Stimulated activated CD4-positive, alpha-beta T cell treated with anti-CD3 and anti-CD28 coated beads, TNF-alpha, amount 100 ng/mL, for 48 hours (primary cell): Measurements from ENCODE around the gene CFAP206.
"Not testable (repeated sequence)": the region's sequence is repeated elsewhere in the genome, so short reads cannot be mapped to it uniquely, and the experiment has no call there.

Experiments
- DNase-seq, 3 donors: peaks; one replicate each; pipeline ENCODE4 v3.0.0-alpha.2; 2020; ENCODE audit warnings: low read depth in 3 of 3

The CFAP206 gene

DNA sequence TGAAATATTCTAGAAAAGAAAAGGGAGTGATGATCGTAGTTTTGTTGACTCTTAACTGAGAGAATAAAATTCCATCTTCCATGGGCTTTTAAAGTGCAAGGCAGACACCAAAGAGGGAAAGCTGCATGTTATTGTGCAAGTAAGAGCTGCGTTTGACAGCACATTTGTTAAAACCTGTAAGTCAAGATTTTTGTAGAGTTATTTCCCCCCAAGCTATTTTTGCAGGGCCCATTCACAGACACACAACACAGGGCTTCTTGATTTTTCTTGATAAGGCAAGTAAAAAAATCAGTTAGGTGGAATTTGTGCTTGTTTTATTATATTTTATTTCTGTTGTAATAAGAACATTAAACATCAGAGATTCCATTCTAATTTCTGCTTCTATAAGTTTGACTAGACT, 13.8 kb downstream of the CFAP206 start:
- DNase-seq = no peak

DNA sequence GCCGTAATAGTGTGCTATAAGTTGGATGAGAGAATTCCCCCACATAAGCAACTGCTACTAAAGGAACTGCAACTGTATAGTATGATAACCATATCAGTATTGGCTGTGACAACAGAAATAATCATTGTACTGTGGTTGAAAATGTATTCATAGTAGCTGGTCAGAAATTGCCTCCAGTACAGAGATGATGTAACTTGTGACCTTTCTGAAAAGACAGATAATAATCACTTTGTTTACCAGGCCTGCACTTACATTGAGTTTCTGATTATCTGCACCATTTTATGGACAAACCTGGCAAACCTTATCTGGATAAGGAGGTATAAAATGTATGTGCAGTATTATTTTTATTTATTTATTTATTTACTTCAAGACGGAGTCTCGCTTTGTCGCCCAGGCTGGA, 19.0 kb downstream of the CFAP206 start:
- no peak for DNase-seq

- no peak for DNase-seq
Measured at GRCh38 chr6:87430499-87430898, 22.7 kb downstream of the CFAP206 start.

- no peak for DNase-seq
Measured at GRCh38 chr6:87431263-87431662, 23.5 kb downstream of the CFAP206 start.

DNA sequence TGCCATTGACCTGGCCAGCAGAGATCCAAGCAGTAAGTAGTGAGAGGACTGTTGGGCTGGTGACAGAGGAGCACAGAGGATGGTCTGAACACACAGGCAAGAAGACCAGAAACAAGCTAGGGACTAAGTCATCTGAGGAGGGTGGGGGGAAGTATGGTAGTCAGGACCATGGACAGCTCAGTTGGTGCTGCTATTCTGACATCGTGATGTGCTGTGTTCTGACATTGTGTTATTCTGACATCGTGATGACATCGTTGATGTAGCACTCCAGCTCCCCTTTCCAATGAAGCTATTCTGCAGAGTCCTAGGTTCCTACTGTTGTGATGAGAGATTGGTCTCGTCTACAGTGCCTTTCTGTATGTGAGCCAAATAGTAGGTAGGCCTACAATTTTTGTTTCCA, 28.7 kb downstream of the CFAP206 start:
- DNase-seq = peak in 2 of 3 donors; percentile 3 to 19

GRCh38 chr6:87441711-87442110, 33.9 kb downstream of the CFAP206 start:
- DNase-seq = no peak

DNA sequence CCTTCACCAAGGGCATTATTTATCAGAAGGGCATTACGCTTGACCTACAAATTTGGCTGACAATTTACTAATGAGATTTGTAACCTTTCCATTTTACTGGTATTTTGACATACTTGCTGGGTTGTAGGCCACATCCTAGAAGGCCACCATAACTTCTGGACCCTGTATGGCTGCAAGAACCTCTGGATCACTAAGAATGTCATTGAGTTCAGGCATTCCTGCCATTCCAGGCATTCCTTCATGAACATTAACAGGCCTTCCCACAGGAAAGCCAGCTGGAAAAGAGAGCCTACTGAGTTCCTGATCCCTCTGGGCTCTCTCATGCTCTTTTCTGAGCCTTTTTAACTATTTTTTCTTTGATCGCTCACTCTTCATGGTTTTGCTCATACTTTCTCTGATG, 36.6 kb downstream of the CFAP206 start:
- DNase-seq = no peak

DNA sequence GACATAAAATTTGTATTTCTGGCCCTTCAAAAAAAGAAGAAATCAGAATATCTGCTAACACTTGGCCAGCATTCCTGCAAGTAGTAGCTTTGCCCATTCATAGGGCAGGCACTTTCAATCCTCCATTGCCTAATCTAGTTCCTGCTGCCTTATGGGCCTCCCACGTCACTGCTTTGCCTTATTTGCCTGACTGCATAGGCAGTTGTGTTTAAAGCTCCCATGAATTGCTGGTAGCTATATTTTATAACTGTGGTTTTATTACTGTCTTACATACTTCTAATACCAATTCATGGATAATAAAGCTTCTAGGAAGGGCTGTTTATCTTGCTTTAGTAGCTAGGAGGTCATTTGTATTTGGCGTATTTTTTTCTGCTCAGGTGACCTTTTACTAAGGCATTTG, 57.3 kb downstream of the CFAP206 start:
- no peak for DNase-seq

- peak; percentile 68 to 77 (median 72) for DNase-seq
Measured at GRCh38 chr6:87472525-87473418, 65.0 kb downstream of the CFAP206 start, which contains the start of gene SLC35A1. Gene SLC35A1, plus strand, starts transcription at chr6:87472974. Its CDS starts 30 bp downstream, at chr6:87473004.

- DNase-seq = peak in 2 of 3 donors; percentile 34 to 48
Measured at GRCh38 chr6:87473419-87473903, 65.7 kb downstream of the CFAP206 start.

DNA sequence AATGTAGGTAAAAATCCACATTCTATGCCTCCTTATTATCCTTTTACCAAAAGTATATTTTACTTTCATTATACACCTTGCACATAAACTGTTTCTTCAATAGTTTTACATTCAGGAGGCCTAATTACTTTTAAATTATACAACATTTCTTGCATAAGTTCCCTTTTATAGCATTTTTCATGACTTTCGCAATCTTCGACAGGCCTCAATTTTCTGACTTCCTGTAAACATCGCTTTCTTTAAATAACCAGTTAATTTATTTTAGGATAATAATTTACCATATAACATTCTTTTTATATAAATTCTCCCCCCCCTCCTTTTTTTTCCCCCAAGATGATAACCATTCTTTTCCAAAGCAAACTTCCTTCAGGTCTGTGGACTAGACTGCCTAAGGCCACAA, 74.2 kb downstream of the CFAP206 start:
- DNase-seq = no peak

- no peak for DNase-seq
Measured at GRCh38 chr6:87482366-87482765, 74.6 kb downstream of the CFAP206 start.

DNA sequence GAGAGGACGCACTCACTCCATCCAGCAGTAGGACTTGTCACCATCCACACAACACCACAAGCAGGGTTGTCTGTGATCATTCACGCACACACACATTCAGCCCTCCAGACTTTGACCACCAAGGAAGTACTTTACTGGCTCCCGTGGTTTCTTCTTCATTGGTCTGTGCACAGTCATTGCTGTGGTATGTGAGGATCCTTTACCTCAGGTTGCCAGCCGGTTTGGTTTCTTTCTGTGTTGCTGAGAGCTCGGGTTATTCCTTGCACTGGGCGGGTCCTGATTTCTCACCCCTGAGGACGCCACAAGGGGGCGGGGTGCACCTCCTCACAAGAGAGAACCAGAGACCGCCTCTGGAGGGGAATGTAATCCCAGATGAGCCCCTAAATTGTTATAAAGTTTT, 76.2 kb downstream of the CFAP206 start:
- no peak for DNase-seq

DNA sequence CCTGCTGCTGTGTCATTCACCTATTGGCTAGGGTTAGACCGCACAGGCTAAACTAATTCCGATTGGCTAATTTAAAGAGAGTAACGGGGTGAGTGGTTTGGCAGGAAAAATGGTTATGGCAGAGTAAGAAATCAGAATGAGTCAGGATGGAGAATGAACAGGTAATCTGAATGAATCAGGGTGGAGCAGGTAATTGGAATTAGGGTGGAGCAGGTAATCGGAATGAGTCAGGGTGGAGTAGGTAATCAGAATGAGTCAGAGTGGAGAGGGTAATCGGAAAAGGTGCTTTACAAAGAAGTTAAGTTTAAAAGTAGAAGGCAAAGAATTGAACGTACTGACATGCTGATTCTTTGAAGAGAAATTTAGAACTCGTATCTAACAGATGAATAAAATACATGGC, 76.7 kb downstream of the CFAP206 start:
- DNase-seq = no peak

- DNase-seq = no peak
Measured at GRCh38 chr6:87487555-87487954, 79.8 kb downstream of the CFAP206 start.

DNA sequence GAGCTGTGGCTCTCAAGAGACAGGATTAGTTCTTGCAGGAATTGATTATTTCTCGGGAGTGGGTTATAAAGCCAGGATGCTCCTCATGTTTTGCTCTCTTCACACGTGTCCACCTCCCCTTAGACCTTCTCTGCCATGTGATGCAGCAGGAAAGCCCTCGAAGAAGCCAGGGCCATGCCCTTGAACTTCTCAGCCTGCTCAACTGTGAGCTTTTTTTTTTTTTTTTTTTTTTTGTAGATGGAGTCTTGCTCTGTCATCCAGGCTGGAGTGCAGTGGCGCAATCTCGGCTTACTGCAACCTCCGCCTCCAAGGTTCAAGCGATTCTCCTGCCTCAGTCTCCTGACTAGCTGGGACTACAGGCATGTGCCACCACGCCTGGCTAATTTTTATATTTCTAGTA, 81.6 kb downstream of the CFAP206 start:
- not testable (repeated sequence) for DNase-seq

- no peak for DNase-seq
Measured at GRCh38 chr6:87494761-87495422, 87.1 kb downstream of the CFAP206 start.

DNA sequence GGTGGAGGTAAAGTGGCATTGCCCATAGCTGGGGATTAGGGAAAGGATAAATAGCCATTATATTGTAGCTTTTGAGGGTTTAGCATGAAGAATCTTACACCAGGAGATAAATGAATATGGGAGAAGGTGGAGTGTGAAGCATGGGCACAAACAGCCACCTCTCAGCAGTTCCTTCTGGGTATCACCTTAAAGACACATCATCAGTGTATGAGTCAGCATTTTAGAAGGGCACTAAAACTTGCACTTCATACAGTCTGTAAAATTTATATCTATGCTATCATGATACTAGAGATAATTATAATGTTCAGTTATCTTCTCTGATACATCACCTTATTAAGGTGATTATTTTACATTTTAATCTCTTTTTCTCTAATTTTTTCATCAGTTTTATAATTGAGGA, 90.3 kb downstream of the CFAP206 start:
- DNase-seq = no peak

DNA sequence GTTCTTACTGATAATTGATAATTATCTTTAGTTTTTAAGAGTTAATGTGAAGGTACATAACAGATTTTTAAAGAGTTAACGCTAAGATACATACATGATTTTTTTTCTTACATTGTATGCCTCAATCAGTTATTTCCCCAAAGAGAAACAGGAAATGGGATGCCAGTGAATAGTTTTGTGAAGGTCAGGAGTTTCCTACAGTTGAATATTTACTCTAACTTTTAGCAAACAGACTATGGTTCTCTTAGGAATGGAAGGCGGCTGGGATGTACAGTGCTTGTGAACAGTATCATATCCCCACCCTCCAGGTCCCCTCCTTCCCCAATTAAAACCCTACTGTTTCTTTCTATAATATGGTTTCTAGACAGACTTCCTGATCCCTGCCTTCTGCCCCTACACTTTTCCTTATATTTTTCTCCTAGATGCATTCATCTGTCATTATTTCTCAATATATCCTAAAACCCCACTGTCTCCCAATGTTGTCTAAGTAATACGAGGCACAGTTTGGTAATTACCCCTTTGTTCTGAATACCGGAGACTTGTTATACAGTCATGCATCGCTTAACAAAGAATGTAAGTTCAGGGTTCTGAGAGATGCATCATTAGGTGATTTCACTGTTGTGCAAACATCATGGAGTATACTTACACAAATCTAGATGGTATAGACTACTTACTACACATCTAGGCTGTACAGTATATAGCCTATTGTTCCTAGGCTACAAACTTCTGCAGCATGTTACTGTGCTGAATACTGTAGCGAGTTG, 94.2 kb downstream of the CFAP206 start:
- no peak for DNase-seq

GRCh38 chr6:87504441-87504840, 96.7 kb downstream of the CFAP206 start:
- no peak for DNase-seq
